Gastrocnemius medialis (tissue), 4 donors: ENCODE measurements around the gene XDH.

ENCODE experiments used
- CTCF ChIP-seq, 5 experiments: fragments of 450-650 bp in 3 of 5; fragments of 200-600 bp in 2 of 5; sonication (generic) in 2 of 5; IDR thresholded peaks in 4 of 5; conservative IDR thresholded peaks in 1 of 5; 1 replicate in 4 of 5; 2 replicates in 1 of 5; pipeline ENCODE4 v1.5.1; 2016 to 2019; ENCODE audit warnings: antibody characterized with exemption in 5 of 5, mild to moderate bottlenecking in 3 of 5, moderate library complexity in 3 of 5
- POLR2A ChIP-seq, 2 donors: fragments of 450-650 bp; IDR thresholded peaks; one replicate each; pipeline ENCODE4 v1.6.1; 2017; ENCODE audit warnings: antibody characterized with exemption in 2 of 2, mild to moderate bottlenecking in 2 of 2, moderate library complexity in 2 of 2

- TF ChIP-seq CTCF (IDR thresholded peaks at IDR 0.05 in 4 of 5, conservative IDR thresholded peaks at IDR 0.05 in 1 of 5) (no peak), POLR2A (IDR thresholded peaks at IDR 0.05) (no peak)
Measured at GRCh38 chr2:31304816-31305215, 109.7 kb downstream of the XDH start.
